ENCODE data around the gene LMF1.

DNA sequence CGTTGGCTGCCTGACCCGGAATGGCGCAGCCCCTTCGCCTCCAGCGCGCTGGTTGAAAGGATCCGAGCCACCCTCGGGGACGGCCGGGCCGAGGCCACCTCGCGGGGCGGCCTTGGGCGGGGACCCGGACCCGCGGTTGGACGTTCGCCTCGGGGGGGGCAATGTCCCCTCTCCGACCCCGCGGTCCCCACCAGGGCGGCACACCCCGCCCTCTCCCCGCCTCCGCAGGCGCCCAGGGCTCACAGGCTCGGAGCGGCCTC, 9.7 kb upstream of the LMF1 start:
- no peak for TF ChIP-seq POLR2A (IDR thresholded peaks at IDR 0.05)
- TF ChIP-seq, protein P1, sequence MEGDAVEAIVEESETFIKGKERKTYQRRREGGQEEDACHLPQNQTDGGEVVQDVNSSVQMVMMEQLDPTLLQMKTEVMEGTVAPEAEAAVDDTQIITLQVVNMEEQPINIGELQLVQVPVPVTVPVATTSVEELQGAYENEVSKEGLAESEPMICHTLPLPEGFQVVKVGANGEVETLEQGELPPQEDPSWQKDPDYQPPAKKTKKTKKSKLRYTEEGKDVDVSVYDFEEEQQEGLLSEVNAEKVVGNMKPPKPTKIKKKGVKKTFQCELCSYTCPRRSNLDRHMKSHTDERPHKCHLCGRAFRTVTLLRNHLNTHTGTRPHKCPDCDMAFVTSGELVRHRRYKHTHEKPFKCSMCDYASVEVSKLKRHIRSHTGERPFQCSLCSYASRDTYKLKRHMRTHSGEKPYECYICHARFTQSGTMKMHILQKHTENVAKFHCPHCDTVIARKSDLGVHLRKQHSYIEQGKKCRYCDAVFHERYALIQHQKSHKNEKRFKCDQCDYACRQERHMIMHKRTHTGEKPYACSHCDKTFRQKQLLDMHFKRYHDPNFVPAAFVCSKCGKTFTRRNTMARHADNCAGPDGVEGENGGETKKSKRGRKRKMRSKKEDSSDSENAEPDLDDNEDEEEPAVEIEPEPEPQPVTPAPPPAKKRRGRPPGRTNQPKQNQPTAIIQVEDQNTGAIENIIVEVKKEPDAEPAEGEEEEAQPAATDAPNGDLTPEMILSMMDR (IDR thresholded peaks at IDR 0.05), result no peak
